NCI-H345 treated with DMSO at 0.1 percent for 48 hours (cell line): ENCODE data around the gene LRRK1.
A peak's percentile ranks its signal among the peaks of the same experiment; 100 is the strongest.

Experiments
- DNase-seq: peaks from one replicate; lab custom pipeline; 2025; ENCODE audit not compliant: unreplicated experiment; lab: John Stamatoyannopoulos, UW

LRRK1 gene

DNA sequence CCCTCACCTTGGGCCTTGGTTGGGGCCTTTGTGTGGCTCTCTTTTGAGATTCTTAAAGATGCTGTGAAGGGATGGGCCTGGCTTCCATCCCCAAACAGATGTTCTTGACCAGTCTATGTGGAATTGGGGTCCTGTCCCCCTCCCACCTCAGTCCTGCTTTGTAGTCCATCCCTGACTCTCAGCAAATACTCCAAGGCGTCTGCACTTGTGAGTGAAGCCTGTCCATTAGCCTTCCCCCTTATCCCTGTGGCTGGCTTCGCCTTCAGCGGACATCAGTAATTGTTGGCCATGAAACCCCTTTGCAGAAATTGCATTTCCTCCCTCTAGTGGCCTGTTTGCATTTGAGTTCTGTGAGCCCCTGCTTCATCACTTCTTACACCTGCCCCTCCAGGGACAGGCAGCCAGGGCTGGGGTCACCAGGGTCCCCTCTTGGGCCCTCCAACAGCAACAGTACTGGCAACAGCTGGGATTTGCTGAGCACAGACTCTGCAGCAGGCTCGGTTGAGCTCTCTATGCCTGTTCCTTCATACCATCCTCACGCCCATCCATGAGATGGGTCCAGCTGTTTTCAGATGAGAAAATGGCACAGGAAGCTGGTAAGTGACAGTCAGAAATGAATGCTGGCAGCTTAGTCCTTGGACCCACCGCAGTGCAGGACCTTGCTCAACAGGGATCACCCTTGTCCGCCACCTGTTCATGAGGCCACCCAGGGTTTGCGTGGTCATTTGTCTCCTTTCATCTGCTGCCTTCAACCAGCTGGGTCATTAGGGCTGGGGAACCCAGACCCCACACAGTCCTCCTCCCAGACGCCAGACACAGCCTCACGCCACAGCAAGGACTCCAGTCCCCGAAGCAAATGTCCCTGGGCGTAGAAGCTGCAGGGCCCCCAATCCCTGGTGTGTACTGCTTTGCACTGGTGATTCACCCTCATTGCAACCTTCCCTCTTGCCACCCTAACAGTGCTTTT, 8.9 kb upstream of the LRRK1 start:
- no peak for DNase-seq

DNA sequence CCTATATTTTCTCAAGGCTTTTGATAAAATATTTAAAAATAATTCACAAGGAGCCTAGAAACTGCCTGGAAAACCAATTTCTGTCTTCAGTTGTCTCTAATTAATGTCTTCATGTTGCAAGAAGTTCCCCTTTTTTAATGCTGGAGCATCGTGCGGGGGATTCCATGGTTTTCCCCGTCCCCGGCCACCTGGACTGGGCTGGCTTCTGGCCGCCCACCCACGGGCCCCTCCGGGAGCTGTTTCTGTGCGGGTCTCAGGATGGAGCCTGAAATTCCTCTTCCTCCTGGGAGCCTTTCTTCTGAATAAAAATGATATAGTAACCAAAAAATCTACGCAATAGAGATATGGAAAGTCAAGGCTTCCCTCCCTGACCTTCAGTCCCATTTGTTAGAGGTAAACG, 8.1 kb upstream of the LRRK1 start:
- DNase-seq: no peak

DNA sequence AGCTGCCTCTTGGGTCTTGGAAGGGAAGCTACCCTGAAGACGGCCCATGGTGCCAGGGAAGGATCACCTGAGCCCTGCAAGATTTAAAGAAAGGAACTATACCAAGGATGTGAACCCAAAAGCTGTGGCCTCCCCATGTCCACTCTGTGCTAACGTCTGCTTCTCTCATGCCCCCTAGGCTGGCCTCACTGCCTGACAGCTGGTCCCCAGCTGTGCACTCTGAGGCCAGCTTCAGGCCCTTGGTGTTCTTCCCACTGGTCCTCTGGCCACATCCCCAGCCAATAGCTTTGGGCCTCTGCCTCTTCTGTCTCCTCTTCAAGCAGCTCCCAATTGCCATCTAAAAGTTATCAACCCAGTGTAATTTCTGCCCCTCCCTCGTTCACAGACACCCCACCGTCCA, 5.2 kb upstream of the LRRK1 start:
- no peak for DNase-seq

DNA sequence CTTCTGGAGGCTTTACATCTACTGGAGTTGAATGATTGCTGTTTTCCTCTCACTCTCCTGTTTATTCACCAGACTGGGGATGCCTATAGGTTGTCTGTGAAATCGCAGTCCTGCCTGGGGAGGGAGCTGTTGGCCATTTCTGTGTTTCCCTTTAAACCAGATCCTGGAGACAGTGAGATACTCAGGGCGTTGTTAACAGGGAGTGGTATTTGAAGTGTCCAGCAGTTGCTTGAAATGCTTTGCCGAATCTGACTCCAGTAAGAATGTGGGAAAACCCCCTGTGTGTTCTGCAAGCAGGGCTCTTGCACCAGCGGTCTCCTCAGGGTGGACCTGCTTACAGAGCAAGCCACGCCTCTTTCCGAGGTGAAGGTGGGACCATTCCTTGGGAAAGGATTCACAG, 4.3 kb upstream of the LRRK1 start:
- no peak for DNase-seq

DNA sequence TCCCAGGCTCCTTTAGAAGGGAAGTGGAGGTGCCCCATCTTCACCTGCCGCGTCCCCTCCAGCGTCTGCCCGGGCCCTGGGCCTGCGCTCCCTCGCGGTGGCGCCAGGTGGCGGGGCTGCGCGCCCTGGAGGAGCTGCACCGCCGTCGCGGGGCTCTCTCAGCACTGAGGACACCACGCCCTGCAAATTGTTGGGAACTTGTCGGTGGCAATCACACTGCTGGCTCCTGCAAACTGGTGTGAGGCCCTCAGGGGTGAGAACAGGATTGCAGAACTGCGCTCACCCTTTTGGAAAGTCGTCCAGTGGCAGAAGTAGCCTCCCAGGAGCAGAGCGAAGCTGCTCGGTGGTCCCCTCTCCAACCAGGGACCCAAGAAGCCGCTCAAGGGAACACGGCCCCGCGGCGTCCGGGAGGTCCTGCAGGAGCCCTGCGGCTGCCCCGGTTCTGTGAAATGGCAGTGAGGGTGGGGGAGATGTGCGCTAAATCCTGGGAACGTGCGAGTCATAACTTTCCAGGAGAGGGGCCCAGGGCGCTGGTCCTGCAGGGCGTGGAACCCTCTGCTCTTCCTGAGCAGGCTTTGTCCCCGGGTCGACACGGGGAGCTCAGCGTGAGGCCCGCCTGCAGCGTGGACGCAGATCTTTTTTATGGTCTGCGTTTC, 995 bp upstream of the LRRK1 start:
- peak; percentile 28 for DNase-seq

DNA sequence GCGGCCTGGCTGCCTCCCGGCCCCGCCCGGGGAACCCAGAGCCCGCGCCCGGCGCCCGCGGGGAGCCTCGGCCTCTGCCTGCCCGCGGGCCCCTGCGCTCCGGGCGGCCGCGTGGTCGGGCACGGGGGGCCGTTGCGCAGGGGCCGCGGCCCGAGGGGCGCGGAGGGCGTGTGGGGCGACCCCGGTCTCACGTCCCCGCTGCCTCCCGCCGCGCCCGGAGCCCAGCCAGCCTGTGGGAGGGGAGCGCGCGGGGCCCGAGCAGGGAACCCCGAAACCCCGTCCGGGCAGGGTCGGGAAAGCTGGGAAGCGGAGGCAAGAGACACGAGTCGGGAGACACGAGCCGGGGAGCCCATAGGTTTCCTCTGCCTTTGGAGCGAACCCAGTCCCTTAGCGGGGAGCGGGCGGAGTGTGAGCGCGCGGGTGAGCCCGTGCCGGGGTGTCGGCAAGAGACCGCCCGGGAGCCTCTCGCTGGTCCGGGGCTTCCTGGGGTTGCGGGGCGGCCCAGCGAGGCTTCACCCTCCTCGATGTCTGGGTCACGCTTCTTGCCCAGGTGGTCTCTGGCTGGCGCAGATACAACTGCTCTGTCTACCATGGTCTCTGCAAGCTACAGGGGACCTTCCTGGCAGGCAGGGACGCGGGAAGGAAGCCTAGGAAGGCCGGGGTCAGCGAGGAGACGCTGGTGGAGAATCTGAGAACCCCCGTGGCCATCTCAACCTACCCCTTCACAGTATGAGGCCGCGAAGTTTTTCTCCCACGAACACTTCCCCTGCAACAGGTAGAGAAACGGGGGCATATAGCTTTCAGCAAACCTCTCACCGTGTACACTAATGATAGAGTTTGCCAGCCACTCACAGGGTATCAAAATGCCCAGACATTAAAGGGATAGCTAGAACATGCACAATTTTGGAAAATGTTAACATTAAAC, 586 bp downstream of the LRRK1 start:
- no peak for DNase-seq

DNA sequence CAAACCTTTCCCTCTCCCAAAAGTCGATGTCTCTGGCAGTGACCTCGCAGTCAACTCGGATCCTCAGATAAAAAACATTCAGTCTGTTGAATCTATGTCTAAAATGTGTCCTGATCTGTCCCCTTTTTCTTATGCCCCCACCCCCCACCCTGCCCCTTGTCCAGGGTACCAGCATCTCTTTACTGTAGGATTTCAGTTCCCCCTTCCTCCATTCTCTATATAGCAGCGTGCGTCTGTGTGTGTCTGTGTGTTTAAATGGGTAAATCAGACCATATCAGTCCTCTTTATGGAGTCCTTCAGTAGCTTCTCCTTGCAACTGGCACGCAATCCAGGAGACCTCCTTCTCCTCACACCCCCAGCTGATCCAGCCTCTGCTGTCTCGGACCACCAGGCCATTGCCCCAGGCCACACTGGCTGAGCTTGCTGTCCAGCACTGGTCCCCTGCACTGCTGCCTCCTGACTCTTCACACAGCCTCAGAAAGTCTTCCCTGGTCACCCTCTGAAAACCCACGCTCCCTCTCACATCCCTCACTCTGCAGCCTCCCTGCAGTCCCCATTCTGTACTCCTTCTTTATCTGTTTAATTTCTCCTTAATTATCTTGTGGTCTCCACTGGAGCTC, 1.5 kb downstream of the LRRK1 start:
- DNase-seq: no peak

DNA sequence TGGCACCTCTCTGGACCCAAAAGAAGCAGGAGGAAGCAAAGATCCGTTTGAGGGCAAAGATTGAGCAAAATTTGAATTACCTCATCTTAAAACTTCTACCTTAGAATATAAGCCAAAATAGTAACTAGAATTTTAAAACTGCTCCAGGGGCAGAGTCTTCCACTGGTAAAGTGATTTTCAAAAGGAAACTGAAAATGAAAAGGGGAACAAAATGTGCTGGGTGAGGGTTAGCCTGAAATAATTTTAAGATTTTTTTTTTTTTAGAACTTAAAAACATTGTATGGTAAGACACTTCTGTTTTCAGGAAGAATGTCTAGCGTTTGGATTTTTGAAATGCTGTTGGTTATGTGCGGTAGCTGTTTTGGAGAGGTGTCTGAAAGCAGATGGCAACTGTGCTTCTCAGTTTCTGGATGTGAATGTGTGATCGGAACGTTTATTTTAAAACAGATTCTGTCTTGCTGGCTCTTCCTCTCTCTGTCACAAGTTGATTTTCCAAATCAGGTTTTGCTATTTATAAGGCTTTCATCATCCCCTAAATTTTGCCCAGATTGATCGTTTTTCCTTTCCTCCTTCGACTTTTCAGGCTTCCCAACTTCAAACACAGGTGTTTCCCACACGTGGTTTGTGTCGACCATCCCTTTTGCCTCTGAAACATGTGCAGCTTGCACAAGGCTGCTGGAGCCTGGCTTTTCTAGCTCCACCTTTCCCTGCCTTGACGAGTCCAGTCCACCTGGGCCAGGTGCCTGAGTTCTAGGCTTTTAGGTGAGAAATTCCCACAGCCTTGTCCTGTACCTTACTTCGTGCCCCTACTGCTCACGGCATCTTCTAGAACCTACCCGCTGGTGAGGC, 3.3 kb downstream of the LRRK1 start:
- no peak for DNase-seq

DNA sequence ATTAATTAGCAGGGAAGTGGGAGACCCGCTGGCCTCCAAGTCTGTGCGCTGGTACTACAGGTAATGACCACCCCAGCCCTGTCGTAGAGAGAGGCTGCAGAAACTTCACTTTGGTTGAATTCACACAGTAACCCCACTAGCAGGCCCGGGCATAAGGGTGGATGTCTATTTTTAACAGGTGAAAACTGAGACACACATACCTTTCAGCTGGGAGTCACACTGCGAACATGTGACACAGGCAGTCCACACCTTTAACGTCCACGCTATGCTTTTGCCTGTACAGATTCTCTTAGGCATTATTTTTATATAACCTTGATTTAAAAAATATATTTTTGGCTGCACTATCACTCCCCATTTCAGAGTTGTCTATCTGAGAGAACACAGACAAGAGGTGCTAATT, 3.9 kb downstream of the LRRK1 start:
- no peak for DNase-seq

DNA sequence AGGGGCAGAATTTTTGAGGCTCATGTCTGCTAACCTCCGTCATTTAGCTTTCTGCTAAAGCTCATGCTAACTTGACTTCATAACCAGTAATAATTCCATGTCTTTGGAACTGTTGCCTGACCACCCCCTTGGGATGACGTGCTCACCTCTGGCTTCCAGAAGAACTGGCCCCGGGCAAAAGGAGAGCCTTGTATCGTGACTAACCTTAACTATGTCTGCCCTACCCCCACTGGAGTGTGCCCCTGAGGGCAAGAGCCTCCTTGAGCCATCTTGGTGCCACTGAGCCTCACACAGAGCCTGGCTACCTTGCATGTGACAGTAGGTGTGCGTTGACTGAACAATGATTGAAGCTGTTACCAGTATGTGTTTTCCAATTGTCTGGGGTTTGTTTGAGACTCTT, 4.7 kb downstream of the LRRK1 start:
- DNase-seq: no peak

DNA sequence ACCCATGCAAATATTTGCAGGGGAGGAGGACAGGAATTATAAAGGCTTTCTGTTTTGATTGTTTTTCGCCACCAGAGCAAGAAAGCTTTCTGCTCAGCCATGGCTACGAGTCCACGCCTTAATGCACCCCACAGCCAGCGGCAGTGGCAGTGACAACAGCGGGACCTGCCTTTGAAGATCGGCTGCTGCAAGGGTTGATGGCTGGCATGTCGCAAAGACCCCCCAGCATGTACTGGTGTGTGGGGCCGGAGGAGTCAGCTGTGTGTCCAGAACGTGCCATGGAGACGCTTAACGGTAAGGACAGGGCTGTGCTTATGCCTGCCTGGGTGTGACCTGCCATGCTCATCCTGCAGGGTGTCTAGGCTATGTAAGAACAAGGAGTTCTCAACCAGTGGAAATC, 5.3 kb downstream of the LRRK1 start:
- no peak for DNase-seq

DNA sequence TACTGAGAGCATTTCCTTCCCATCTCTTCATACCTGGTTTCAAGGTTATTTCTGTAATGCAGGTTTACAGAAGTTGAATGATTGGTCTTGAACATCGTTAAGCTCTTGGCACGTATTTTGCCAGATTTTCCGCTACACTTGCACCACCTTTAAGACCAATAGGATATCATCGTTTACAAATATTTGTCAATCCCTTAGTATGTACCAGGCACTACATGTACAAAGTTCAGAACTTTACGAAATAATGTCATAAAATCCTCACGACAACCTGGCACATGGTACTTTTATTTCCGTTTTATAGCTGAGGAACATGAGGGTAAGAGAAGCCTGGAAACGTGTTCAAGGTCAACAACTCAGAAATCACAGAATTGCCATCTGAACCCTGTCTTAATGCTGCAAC, 6.3 kb downstream of the LRRK1 start:
- no peak for DNase-seq

DNA sequence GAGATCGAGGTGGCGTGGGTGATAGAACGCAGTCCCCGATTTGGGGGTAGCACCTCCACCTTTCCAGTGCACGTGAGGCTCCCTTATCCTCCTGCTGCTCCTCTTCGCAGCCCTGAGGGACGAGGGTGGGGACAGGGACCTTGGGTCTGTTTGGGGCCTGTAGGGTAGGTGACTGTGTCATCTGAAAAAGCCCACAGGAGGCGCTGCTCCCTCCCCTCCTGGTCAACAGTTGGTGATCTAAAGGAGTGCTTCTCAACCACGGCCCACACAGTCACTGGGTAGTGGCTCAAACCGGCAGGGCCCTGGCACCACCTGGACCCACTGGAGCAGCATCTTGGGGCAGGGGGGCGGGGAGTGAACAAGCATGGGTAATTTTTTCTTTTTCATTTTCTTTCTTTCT, 7.1 kb downstream of the LRRK1 start:
- no peak for DNase-seq

DNA sequence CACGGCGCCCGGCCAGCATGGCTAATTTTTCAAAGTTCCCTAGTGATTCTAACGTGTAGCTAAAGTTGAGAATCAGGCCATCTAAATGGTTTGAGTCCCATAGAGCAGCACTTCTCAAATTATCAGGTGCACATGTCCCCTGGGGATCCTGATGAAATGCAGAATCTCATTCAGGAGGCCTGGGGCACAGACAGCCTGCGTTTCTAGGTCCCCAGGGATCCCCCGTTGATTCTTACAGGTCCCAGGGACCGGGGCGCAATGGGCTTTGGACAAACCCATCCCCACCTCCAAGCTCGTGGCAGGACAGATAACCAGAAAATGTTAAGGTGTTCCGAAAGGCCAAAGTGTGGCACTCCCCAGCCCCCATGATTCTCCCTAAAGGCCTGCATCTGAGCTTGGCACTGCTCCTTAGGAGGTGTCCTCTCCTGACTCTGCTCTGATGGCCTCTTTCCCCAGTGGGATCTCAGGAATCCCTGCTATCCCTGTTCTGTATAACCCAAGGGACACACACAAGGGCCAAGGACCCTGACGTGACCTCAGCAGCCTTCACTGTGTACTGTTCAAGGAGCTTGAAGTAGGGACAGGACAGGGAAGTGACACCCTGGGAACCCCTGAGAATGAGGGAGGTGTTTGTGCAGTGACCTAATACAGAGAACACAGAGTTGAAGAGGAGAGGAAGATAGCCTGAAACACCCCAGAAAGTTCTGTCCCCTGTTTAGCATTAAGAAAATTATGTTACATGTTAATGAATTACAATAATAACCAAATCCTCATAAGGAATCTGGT, 8.0 kb downstream of the LRRK1 start:
- DNase-seq: no peak

DNA sequence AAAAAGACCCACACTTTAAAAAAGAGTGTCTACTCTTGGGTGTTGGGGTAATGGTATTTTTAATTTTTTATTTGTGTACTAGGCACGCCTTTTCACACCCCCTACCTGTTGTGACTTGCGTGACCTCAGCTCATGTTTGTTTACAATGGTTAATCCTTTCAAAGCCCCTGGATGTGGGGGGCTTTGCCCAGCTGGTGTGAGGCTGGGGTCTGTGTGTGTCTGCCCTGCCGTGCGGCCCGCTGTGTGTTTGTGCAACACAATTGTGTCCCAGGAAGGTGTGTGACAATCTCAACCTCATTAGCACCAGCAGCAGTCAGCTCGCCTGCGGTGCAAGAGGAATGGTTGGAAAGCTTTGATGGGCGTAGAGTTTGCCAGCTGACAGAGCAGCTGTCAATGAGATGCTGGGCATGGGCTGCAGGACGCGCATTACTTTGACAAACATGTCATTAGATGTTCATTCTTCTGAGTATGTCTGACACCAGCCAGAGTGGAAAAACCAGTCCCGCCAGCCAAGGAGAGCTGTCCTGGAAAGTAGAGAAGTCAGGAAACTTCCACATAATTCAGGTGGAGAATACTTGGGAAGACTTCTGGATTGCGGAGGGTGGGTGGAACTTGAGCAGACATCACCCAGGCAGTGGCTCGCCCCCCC, 9.6 kb downstream of the LRRK1 start:
- DNase-seq: peak; percentile 61

DNA sequence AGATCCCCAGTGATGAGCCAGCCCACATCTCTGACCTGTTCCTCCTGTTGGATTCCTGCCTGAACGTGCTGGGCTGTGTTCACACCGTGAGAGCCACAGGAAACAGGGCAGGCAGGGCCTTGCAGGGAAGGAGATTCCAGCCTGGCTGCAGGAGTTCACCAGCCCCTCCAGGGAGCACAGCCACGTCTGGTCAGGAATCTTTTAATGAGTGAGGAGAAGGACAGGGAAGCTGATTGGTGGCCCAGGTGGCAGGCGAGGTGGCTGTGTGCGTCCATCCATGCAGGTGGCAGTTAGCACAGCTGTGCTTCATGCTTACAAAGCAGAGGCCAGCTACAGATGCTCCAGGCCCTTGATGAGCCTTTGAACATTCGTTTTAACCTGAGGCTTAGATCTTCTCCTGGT, 10.5 kb downstream of the LRRK1 start:
- DNase-seq: peak; percentile 1

DNA sequence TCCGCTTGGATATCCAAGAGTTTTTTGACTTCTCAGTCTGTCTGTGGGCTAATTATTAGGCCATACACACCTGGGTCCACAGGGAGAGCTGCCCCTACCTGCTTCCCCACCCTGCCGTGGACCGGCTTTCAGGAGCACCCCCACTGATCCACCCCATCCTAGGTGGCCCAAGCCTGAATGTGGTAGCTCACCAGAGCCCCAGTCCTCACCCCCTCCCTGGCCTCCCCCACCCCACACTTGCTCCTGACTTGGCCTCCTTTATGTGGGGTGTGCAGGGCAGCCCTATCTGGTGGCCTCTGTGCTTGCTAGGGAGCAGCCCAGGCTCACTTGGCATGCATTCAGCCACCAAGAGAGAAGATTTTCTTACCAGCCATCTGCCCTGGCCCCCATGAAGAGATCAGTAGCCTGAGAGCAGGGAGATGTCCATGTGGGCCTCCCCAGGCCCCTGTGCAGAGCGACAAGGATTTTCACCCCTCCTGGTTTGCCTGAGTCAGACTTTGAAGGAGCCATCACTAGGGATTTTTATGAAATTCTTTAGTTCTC, 11.2 kb downstream of the LRRK1 start:
- DNase-seq: no peak

DNA sequence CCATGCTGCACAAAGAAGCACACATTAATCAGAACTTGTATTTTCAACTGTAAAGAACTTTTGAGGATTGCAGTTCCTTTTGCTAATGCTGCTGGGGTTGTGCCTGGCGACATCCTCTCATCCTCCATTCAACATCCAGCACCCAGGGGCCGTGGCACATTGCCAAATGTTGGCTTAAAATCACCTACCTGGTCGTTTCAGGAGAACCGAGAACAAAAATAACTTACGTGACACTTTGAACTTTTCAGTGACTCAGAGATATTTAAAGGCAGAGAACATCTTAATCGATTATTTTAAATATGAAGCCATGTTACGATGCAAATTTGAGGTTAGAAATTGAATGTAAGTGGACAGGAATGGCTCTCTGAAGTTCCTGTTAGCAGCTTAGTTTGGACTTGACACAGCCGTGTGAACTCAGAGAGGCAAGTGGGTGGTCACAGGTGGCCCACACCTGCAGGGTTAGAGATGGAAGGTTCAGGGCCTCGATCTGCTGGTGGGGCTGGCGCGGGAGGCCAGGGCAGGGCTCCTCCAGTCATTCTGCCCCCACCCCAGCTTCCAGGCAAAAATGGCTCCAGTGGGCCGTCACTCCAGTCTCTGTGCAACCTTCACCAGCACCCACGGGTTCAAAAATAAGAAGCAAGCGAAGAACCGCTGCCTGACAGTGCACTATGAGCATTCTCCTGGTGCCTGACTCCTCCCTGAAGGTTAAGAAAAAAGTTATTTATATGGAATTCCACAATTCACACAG, 12.2 kb downstream of the LRRK1 start:
- DNase-seq: peak; percentile 4
